HAP-1 (cell line): ENCODE results near the gene RELL1.

ENCODE experiments used
- DNase-seq, 2 experiments: peaks; one replicate each; pipeline ENCODE4 v3.0.0-alpha.2; 2016 to 2020; ENCODE audit warnings: low spot score in 2 of 2
- H3K27me3 ChIP-seq: fragments of 250-450 bp; sonication (Bioruptor Pico); 2 replicates; pipeline ENCODE4 v1.5.1; 2020; ENCODE audit warnings: low read depth, mild to moderate bottlenecking, moderate library complexity
- H3K36me3 ChIP-seq: fragments of 250-450 bp; sonication (Bioruptor Pico); replicated peaks from 2 replicates; pipeline ENCODE4 v1.5.1; 2020; ENCODE audit warnings: mild to moderate bottlenecking
- H3K4me1 ChIP-seq: fragments of 250-450 bp; sonication (Bioruptor Pico); 2 replicates; pipeline ENCODE4 v1.5.1; 2020; ENCODE audit warnings: mild to moderate bottlenecking
- H3K4me3 ChIP-seq: fragments of 250-450 bp; sonication (Bioruptor Pico); 2 replicates; pipeline ENCODE4 v1.5.1; 2020; ENCODE audit warnings: mild to moderate bottlenecking, moderate library complexity
- H3K9me3 ChIP-seq: fragments of 250-450 bp; sonication (Bioruptor Pico); 2 replicates; pipeline ENCODE4 v1.5.1; 2020; ENCODE audit warnings: mild to moderate bottlenecking, moderate library complexity
- in situ Hi-C: fragments of 300-500 bp; cut with MboI; formaldehyde crosslinking; loops from 3 replicates; pipeline ENCODE4 v1.14.3; 2020; ENCODE audit warnings: low sequenced_read_pairs, inconsistent platforms, mixed read lengths

RELL1 gene

GRCh38 chr4:37628977-37629609 is 57.1 kb downstream of the RELL1 start:
- no peak for DNase-seq
- Histone ChIP-seq H3K27me3 (no peaks in the 10 kb centered on the region), H3K4me3 (no peak overlapping the region), H3K9me3 (no peaks in the 10 kb centered on the region), H3K4me1 (no peaks in the 10 kb centered on the region; the same call in 1 of the 2 replicates), H3K36me3 (no peaks in the 10 kb centered on the region)
- in situ Hi-C loops: no loop called here

DNA sequence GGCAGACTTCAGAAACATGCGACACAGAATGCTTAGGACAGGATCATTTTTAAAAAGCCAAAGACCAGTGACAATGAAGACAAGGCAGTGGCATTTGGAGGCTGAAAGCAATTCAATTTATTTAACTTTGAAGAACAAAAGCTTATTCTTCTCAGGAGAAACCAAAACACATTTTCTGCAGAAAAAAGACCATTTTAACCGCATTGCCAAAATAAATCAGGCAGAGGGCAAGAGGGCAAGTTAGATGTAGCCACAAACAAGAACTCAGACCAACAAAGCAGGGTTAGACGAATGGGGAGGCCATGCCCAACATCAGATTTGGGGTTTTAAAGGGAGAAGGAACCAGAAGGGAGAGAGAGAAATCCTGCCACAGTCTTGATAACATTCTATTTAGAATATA is 58.9 kb downstream of the RELL1 start:
- no peaks in the 10 kb centered on the region for H3K9me3 ChIP-seq
- no peaks in the 10 kb centered on the region for H3K36me3 ChIP-seq
- no peaks in the 10 kb centered on the region for H3K27me3 ChIP-seq
- no peaks in the 10 kb centered on the region; the same call in 1 of the 2 replicates for H3K4me1 ChIP-seq
- H3K4me3 ChIP-seq: no peak overlapping the region
- no peak for DNase-seq
- in situ Hi-C loops: no loop called here

- H3K4me3 ChIP-seq: no peak overlapping the region
- H3K4me1 ChIP-seq: no peaks in the 10 kb centered on the region; the same call in 1 of the 2 replicates
- H3K9me3 ChIP-seq: no peaks in the 10 kb centered on the region
- DNase-seq: no peak
- in situ Hi-C loops: no loop called here
- H3K36me3 ChIP-seq: no peaks in the 10 kb centered on the region
- no peaks in the 10 kb centered on the region for H3K27me3 ChIP-seq
Measured at GRCh38 chr4:37625499-37625898, 60.7 kb downstream of the RELL1 start.

GRCh38 chr4:37623940-37624339 is 62.2 kb downstream of the RELL1 start:
- H3K9me3 ChIP-seq: no peaks in the 10 kb centered on the region
- no peaks in the 10 kb centered on the region for H3K36me3 ChIP-seq
- in situ Hi-C loops: loop anchor here (25.0 kb wide), 1 partner anchor 413 kb away; no protein-coding TSS in a partner anchor
- no peaks in the 10 kb centered on the region; the same call in 1 of the 2 replicates for H3K4me1 ChIP-seq
- H3K4me3 ChIP-seq: no peak overlapping the region
- H3K27me3 ChIP-seq: no peaks in the 10 kb centered on the region
- DNase-seq: no peak

- in situ Hi-C loops: loop anchor here (25.0 kb wide), 1 partner anchor 414 kb away; no protein-coding TSS in a partner anchor
- H3K36me3 ChIP-seq: no peaks in the 10 kb centered on the region
- H3K9me3 ChIP-seq: no peaks in the 10 kb centered on the region
- no peak for DNase-seq
- no peak overlapping the region for H3K4me3 ChIP-seq
- H3K4me1 ChIP-seq: no peaks in the 10 kb centered on the region; the same call in 1 of the 2 replicates
- no peaks in the 10 kb centered on the region for H3K27me3 ChIP-seq
Measured at GRCh38 chr4:37623125-37623524, 63.1 kb downstream of the RELL1 start.

DNA sequence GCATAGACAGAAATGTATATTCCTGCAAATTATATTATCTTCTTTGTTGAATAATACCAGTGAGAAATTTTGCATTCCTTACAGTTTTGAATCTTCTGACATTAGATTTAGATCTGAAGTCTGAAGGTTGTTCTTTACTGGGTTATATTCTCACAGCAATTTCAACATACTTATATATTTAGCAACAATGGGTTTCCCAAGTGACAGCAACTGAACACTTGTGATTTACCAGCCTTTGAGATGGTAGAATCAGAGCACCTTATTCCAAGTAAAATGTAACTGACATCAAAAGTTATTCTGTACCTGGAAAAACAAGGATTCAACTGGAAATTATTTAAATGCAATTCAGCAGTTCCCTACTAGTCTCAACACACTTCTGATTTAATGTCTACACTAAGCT is 66.0 kb downstream of the RELL1 start:
- H3K9me3 ChIP-seq: no peaks in the 10 kb centered on the region
- no peaks in the 10 kb centered on the region for H3K27me3 ChIP-seq
- H3K4me3 ChIP-seq: no peak overlapping the region
- H3K4me1 ChIP-seq: peaks cover 12% of the 10 kb centered on the region; the same call in 1 of the 2 replicates
- in situ Hi-C loops: loop anchor here (25.0 kb wide), 1 partner anchor 417 kb away; no protein-coding TSS in a partner anchor
- H3K36me3 ChIP-seq: no peaks in the 10 kb centered on the region
- no peak for DNase-seq

DNA sequence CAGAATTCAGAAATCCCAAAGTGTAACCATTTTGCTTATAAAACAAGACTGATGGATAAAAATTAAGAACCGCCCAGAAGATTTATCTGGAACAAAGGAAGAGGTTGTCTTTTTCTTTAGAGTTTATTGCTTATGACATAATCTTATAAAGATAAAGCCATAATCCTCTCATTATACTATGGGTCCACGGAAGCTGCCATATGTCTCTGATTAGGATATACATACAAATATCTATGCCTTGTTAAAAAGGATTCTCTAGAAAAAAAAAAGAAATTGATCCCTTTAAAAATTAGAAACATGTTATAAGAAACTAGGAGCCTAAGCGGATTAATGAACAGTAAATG is 70.5 kb downstream of the RELL1 start:
- Histone ChIP-seq H3K27me3 (no peaks in the 10 kb centered on the region), H3K4me3 (no peak overlapping the region), H3K36me3 (no peaks in the 10 kb centered on the region), H3K9me3 (no peaks in the 10 kb centered on the region), H3K4me1 (peaks cover 12% of the 10 kb centered on the region; the same call in 1 of the 2 replicates)
- in situ Hi-C loops: loop anchor here (25.0 kb wide), 1 partner anchor 422 kb away; no protein-coding TSS in a partner anchor
- peak in 1 of 2 experiments; percentile 10 for DNase-seq

DNA sequence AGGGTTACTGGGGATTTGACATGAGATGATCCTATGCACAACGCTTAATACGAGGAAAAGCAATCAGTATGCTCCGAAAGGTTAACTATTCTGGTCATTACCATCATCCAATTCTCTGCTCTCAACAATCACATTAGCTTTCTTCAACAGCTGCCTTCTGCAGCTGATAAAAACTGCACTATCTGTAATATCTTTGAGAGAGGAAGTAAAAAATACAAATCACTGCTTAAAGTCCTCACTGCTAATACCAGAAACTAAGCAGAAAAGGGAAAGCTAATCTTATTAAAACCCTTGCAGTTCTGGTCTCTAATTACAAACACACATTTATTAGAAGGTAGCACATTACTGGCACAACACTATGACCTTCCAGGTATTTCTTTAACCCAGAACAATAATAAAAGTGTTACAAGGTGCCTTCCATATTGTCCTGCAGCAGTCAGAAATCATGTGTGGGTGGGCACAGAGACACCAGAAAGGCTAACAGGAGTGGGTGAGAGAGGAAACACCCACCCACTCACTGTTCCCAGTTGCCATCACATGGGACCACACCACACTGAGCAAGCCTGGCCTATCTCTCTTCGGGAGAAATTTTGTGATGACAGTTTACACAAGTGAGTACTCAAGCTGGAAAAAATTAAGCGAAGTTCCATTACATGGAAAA is 71.0 kb downstream of the RELL1 start:
- no peaks in the 10 kb centered on the region for H3K9me3 ChIP-seq
- no peak overlapping the region for H3K4me3 ChIP-seq
- in situ Hi-C loops: loop anchor here (25.0 kb wide), 1 partner anchor 422 kb away; no protein-coding TSS in a partner anchor
- no peak for DNase-seq
- no peaks in the 10 kb centered on the region for H3K36me3 ChIP-seq
- peaks cover 12% of the 10 kb centered on the region; the same call in 1 of the 2 replicates for H3K4me1 ChIP-seq
- no peaks in the 10 kb centered on the region for H3K27me3 ChIP-seq

DNA sequence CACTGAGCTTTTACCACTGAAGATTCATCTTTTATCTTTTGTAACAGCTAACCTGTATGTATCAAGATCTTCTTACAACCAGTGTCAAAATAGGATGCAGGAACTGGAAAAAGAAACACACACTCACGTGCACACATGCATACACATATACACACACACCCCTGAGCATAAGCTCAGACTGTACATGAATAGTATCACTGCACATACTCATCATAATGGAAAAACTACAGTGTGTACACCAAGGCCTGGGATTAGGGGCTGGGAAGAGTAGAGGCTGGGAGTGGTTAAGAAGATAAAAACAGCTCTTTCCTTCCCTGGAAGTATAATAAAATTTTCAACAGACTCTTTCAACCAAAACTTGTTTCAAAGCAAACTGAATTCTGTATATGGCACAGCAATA is 73.4 kb downstream of the RELL1 start:
- in situ Hi-C loops: loop anchor here (25.0 kb wide), 1 partner anchor 424 kb away; no protein-coding TSS in a partner anchor
- DNase-seq: no peak
- Histone ChIP-seq H3K27me3 (no peaks in the 10 kb centered on the region), H3K36me3 (no peaks in the 10 kb centered on the region), H3K9me3 (no peaks in the 10 kb centered on the region), H3K4me1 (peaks cover 12% of the 10 kb centered on the region; the same call in 1 of the 2 replicates), H3K4me3 (no peak overlapping the region)

DNA sequence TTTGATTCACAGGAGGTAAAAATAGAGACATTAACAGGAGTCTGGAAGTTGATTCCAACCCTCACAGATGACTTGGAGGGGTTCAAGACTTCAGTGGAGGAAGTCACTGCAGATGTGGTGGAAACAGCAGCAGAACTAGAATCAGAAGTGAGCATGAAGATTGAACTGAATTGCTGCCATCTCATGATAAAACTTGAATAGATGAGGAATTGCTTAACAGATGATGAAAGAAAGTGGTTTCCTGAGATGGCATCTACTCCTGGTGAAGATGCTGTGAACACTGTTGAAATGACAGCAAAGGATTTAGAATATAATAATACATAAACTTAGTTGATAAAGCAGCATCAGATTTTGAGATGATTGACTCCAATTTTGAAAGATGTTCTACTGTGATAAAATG is 76.5 kb downstream of the RELL1 start:
- in situ Hi-C loops: loop anchor here (10.0 to 25.0 kb wide), 2 partner anchors 175 to 428 kb away; no protein-coding TSS in a partner anchor
- Histone ChIP-seq H3K4me1 (no peaks in the 10 kb centered on the region), H3K27me3 (no peaks in the 10 kb centered on the region), H3K9me3 (no peaks in the 10 kb centered on the region), H3K4me3 (no peak overlapping the region), H3K36me3 (no peaks in the 10 kb centered on the region)
- no peak for DNase-seq

DNA sequence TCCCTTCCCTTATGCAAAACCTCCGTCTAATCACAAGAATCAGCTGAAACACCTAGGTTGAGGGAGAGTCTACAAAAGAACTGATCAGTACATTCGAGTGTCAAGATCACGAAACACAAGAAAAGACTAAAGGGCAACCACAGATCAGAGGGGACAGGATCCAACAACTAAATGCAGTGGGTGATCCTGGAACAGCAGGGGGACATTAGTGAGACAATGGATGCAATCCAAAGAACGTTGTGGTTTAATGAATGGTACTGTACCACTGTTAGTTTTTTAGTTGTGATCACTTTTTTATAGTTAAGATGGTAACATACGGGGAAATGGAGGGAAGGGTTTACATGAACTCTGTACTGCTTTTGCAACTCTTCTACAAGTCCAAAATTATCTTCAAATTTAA is 79.2 kb downstream of the RELL1 start:
- in situ Hi-C loops: loop anchor here (10.0 to 25.0 kb wide), 2 partner anchors 178 to 430 kb away; no protein-coding TSS in a partner anchor
- Histone ChIP-seq H3K36me3 (no peaks in the 10 kb centered on the region), H3K4me1 (no peaks in the 10 kb centered on the region), H3K9me3 (no peaks in the 10 kb centered on the region), H3K27me3 (no peaks in the 10 kb centered on the region), H3K4me3 (no peak overlapping the region)
- DNase-seq: no peak

DNA sequence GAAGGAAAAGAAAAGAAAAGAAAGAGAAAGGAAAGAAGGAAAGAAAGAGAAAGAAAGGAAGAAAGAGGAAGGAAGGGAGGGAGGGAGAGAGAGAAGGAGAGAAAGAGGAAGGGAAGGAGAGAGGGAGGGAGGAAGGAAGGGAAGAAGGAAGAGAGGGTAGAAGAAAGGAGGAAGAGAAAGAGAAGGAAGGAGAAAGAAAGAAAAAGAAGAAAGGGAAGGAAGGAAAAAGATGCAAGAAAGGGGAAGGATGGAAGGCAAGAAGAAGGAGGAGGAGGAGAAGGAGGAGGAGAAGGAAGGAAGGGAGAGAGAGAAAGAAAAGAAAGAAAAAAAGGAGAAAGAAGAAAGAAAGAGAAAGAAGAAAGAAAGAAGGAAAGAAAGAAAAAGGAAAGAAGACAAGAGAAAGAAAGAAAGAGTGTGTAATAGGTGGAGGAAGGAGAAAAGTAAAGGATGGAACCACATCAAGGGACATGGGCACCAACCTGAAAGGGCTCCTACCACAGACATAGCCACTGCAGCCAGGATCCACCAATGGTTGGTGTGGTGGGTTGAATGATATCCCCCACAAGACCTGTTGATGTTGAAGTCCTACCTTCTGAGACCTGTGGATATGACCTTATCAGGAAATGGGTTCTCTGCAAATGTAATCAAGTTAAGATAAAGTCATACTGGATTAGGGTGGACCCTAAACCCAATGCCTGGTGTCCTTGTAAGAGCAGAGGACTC is 80.2 kb downstream of the RELL1 start:
- H3K4me3 ChIP-seq: no peak overlapping the region
- H3K9me3 ChIP-seq: no peaks in the 10 kb centered on the region
- no peaks in the 10 kb centered on the region for H3K27me3 ChIP-seq
- H3K4me1 ChIP-seq: no peaks in the 10 kb centered on the region
- no peaks in the 10 kb centered on the region for H3K36me3 ChIP-seq
- in situ Hi-C loops: loop anchor here (10.0 to 25.0 kb wide), 2 partner anchors 179 to 431 kb away; no protein-coding TSS in a partner anchor
- DNase-seq: no peak

- DNase-seq: no peak
- no peaks in the 10 kb centered on the region for H3K36me3 ChIP-seq
- H3K27me3 ChIP-seq: no peaks in the 10 kb centered on the region
- H3K4me3 ChIP-seq: no peak overlapping the region
- in situ Hi-C loops: loop anchor here (10.0 to 25.0 kb wide), 2 partner anchors 180 to 433 kb away; no protein-coding TSS in a partner anchor
- peaks cover 3% of the 10 kb centered on the region; the same call in 1 of the 2 replicates for H3K4me1 ChIP-seq
- H3K9me3 ChIP-seq: no peaks in the 10 kb centered on the region
Measured at GRCh38 chr4:37604461-37604860, 81.7 kb downstream of the RELL1 start.
